Stimulated activated CD4-positive, alpha-beta T cell treated with anti-CD3 and anti-CD28 coated beads, Interleukin-4, amount 100 ng/mL, for 4 hours (primary cell): ENCODE results near the gene FRMPD2.
"Not testable (repeated sequence)": the region's sequence is repeated elsewhere in the genome, so short reads cannot be mapped to it uniquely, and the experiment has no call there.

Source experiments
- DNase-seq, 2 experiments: peaks; one replicate each; pipeline ENCODE4 v3.0.0-alpha.2; 2020

The FRMPD2 gene

DNA sequence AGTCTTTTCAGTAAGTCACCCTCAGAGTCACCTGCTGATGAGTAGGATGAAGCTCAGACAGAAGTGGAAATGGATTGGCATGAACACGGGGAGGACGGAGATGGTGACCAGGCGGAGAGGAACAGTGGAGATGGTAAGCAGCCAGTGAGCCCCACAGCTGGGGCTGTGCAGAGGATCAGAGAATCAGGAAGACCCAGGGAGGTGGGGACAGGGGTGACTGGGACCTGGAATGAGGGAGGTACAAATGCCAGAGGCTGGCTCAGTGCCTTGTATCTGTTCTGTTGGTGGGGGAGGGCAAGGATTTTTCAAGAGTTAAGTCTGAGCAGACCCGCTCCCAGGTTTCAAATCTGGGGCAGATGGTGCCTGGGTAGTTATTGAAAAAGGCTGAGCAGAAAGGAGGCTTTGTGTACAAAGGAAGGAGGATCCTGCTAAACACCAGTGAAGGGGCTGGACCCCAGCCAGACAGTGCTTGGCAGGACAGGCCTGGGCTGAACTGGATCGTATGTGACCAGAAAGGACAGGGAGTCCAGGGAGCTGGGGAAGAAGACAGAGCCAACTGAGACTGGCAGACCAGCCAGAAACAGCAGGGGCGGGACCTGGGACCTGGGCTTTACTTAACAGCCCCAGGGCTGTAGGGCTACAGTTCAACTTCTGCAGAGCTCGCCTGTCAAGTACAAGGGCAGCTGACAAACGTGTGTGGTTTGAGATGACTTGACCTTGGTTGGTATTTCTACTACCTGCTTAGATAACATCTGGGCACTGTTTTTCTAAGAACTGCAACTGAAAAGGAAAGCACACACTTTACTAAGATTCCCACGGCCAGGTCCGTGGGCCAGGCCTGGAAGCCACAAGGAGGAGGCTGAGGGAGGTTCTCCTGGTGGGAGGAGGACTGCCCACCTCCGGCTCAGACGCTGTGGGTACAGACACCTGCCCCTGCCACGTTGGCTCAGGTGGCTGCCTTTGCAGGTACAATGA, 13.2 kb upstream of the FRMPD2 start:
- no peak for DNase-seq

DNA sequence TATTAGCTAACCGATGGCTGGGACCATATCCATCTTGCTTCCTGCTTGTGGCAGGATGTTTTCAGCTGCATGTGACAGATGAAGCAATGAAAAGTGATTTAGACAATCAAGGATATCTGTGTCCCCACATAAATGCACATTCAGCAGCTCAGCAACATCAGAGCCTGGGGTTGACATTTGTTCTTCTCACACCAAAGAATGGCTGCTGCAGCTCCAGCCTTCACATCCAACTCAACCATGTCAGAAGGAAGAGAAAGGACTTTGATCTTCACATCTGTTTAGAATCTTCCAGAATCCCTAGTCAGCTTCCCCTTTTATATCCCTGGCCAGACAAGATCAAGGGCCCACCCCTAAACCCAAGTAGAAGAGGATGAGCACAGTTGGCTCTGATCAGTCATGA, 11.9 kb upstream of the FRMPD2 start:
- no peak for DNase-seq

DNA sequence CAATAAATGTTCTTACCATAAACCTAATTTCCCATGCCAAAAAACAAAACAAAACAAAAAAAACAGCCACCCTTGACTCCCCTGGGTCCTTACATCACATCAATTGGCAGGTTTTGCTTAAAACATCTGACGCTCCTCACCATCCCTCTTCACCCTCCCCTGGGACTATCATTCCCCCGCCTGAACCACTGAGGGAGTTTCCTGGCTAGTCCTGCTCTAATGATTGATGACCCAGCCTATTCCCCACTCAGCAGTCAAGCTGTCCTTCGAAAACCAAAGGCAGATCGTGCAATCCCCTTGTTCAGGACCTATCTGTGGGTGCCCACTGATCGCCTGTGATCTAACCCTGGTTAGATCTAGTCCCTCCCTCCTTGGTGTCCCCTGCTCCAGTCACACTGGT, 11.2 kb upstream of the FRMPD2 start:
- DNase-seq = no peak

DNA sequence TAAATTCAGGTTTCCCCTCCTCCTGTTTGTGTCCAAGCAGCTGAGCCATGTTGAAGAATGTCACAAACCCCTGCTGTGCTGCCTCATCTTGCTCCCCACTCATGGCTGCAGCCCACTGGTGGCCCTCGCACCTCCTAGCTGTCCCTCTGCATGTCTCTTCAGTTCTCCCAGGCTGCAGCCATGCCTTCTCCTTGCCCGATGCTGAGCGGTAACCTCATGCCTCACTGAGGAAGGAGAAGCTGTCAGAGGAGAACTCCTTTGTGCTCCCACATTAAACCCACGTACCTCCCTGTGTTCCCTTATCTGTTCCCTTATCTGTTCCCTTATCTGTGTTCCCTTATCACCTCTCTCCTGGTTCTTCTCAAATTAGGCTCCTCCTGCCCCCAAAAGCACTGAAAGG, 10.3 kb upstream of the FRMPD2 start:
- no peak for DNase-seq

DNA sequence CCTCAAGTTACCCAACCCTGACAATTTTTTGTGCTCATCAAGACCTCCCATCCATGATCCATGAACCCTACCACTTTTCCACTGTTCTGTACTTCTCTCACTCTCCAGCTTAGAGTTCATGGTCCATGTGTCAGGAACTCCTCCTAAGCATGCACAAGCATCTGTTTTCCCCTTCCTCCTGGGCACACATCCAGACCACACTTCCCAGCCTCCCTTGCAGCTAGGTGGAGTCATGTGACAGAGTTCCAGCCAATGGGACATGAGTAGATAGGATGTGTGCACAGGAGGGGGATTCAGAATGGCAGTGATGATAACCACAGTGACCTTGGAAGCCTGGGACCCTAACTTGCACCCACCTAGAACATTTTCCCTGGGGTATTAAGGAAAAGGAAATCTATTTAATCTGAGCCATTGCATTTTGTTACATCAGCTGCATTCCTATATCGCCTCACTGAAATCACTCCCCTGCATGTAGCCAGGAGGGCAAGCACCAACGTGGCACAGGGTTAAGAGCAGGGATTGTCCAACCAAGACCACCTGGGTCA, 9.6 kb upstream of the FRMPD2 start:
- no peak for DNase-seq

DNA sequence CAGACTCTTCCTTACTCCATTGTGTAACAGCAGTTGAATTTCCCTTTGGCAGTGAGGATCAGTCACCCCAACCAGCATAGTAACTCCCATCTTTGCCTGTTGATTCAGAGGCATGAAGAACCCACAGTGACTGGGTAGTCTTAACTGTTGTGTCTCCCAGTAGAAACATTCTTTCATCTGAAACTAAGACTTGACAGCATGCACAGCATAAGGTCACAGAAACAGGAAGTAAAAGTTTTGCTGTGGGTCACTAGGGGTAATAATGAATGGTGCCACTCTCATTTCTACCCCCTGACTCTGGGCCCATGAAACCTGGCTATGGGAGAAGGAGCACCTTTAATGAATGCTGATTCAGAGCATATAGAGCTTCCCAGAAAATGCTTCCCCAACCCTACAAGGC, 8.3 kb upstream of the FRMPD2 start:
- no peak for DNase-seq

DNA sequence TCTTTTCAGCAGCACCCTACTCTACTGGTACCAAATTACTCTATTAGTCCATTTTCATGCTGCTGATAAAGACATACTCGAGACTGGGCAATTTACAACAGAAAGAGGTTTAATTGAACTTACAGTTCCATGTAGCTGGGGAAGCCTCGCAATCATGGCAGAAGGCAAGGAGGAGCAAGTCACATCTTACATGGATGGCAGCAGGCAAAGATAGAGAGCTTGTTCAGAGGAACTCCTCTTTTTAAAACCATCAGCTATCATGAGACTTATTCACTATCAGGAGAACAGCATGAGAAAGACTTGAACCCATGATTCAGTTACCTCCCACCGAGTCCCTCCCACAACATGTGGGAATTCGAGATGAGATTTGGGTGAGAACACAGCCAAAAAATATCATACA, 7.2 kb upstream of the FRMPD2 start:
- DNase-seq = not testable (repeated sequence)

DNA sequence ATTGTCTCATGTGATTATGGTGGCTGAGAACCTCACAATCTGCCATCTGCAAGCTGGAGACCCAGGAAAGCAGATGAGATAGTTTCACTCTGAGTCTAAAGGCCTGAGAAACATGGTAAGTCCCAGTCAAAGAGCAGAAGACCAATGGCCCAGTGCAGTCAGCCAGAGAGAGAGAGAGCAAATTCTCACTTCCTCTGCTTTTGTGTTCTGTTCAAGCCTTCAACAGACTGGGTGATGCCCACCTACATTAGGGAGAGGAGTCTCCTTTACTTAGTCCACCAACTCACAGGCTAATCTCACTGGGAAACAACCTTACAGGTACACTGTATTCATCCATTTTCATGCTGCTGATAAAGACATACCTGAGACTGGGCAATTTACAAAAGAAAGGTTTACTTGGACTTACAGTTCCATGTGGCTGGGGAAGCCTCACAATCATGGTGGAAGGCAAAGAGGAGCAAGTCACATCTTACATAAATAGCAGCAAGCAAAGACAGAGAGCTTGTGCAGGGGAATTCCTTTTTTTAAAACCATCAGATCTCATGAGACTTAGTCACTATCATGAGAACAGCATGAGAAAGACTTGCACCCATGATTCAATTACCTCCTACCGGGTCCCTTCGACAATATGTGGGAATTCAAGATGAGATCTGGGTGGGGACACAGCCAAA, 4.7 kb upstream of the FRMPD2 start:
- no peak for DNase-seq

DNA sequence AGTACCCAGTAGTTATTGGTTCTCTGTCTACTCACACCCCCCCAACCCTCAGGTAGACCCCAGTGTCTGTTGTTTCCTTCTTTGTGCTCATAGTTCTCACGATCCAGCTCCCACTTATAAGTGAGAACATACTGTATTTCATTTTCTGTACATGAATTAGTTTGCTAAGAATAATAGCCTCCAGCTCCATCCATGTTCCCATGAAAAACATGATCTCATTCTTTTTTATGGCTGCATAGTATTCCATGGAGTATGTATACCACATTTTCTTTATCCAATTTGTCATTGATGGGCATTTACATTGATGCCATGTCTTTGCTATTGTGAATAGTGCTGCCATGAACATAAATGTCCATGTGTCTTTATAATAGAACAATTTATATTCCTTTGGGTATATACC, 2.6 kb upstream of the FRMPD2 start:
- DNase-seq = no peak

DNA sequence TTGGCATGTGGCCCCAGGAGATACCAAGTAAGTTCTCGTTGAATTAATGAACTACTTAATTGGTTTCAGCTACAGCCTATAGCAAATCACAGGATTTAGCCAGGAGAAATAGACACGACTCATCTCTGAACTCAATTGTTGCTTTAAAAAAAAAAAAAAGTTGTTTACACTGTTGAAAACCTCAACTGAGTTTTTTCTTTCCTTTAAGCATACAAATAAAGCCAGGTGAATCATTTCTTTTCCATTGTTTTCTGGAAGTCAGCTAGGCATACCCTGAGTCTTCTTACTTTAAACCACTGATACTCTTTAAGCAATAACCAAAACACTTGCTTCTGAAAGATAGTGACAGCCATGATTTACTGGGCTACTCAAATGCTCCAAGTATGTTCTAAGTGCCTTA, 755 bp downstream of the FRMPD2 start:
- DNase-seq = no peak

DNA sequence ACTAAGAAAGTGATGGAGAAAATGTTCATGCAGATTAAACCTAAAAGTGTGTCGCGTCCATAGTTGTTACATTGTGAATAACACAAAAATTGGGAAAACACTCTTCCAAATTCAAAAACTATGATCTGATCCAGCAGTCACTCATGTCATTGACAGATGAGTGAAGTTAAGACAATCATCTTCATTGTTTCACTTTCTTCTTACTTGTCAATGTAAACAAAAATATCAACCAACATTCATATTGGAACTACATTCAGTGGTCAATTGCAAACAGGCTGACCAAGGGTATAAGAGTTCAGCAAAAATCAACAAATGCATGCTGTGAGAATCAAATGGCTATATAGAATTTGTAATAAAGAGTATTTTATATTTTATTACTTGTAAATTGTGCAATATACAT, 1.8 kb downstream of the FRMPD2 start:
- no peak for DNase-seq

DNA sequence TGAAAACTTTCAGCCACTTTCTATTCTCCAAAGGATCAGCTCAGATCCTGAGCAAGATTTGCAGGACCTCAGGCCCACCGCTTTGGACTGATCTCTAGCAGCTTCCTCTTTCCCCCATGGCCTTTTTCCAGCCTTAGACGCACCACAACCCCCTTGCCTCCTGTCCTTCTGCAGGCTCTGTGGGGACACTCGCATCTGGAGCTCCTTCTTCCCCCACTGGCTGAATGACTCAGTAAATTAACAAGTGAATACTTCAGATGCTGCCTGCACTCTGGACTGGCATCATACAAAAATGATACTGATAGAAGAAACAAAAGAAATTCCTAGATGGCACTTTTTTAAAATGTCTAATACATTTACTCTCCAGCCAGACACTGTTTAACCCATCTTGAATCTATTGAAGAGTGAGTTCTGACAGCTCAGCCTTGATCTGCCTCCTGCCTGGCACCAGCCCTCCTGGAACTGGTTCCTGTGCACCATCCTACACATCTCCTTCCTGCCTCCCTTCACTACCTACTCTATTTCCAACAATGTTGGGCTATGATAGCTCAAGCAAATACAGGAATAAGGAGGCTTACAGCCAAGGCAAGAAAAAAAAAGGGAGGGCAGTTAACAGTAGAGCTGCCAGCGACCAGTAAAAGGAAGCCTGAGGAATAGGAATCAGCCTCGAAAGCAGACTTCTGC, 3.3 kb downstream of the FRMPD2 start:
- no peak for DNase-seq

DNA sequence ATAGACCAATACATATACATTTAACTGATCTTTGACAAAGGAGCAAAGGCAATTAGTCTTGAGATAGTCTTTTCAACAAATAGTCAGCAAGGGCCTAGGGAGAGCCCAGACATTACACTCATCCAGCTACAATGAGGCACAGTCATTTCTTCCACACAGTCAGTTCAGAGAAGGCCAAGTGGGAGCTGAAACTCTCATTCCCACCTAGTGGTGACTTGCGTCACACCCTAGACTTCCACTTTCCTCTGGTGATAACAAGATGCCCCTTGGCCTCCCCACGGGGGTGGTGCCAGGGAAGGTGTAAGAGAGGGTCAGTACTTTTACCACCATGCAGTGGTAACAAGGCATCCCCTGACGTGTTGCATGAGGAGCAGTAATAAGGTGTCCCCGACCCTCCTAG, 8.0 kb downstream of the FRMPD2 start:
- no peak for DNase-seq

DNA sequence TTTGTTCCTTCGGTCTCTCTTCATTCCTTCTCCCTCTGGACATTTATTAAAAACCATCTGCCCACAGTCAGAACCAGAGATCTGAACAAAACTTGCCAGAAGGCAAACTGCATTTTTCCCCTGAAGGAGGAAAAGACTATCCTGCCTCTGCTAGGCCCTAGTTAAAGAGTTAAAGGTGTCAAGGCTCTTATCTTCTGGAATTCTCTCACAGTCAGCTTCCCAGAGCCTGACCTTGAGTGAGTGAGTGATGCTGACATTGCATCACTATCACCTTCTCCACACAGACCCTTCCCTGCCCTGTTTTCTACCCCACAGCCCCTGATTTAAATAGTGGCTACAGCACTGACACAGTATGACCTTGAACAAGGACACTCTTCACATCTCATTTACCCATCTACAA, 16.4 kb downstream of the FRMPD2 start:
- DNase-seq = no peak

DNA sequence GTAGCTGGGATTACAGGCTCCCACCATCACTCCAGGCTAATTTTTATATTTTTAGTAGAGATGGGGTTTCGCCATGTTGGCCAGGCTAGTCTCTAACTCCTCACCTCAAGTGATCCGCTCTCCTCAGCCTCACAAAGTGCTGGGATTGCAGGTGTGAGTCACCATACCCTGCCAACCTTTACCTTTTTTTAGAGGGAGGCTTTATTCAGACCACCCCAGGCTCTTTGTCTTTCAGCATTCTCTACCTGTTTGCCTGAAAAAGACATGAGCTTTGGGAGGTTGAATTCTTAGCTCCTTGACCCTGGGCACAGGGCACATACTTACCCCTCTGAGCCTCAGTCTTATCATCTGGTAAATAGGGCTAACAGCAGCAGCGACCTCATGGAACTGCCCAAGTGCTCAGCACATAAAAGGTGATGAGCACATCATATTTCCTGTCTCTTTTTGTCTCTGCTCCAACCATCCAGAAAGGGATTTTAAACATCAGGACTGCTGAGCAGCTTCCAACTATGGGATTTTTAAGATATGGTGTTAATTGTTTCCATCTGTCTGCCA, 17.0 kb downstream of the FRMPD2 start:
- DNase-seq = no peak

DNA sequence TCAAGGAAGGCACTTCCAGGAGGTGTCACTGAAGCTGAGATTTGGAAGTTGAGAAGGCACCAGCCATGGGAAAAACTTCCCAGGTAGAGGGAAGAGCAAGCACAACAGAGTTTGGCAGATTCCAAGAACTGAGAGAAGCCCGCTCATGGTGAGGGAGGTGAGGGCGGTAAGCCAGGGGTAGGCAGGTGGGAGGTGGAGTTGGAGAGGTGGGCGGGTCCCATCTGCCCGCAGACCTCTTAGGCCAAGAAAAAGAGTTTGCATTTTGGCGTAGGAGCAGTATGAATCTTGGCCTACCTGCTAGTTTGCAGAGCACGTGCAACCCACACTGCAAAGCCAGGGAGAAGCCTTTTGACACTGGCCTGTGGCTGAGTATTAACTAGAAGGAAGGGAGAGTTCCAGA, 18.8 kb downstream of the FRMPD2 start:
- DNase-seq = no peak

DNA sequence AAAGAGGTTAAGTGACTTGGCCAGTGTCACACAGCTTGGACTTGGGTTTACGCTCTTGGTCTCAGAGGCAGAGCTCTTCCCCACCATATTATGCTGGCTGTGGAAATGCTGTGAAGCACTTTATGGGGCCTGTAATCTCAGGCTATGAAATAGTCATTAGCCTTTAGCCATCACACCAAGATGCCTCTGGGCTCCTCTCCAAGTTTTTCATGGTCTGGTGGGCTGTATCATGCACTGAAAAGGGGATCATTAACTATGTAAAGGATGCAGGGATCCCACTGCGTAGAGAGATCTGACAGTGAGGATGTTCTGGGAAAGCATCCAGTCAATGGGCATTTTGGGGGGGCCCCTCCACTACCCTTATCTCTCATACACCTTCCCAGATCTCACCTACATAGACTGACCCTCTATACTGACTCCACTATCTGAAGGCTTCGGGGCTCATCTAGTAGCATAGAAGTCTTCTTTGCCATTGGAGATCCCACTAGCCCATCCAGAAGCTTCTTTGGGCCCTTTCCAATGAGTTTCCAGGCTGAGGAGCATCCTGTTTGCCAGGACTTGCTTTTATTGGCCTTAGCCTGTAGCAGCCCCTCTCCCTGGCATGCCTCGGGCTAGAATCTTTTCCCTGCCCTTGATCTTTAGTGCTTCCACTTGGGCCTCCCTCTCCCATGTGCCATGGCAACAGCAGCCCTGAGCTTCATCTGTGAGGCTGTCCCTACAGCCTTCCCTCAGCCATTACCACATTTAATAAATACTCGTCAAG, 19.6 kb downstream of the FRMPD2 start:
- no peak for DNase-seq

DNA sequence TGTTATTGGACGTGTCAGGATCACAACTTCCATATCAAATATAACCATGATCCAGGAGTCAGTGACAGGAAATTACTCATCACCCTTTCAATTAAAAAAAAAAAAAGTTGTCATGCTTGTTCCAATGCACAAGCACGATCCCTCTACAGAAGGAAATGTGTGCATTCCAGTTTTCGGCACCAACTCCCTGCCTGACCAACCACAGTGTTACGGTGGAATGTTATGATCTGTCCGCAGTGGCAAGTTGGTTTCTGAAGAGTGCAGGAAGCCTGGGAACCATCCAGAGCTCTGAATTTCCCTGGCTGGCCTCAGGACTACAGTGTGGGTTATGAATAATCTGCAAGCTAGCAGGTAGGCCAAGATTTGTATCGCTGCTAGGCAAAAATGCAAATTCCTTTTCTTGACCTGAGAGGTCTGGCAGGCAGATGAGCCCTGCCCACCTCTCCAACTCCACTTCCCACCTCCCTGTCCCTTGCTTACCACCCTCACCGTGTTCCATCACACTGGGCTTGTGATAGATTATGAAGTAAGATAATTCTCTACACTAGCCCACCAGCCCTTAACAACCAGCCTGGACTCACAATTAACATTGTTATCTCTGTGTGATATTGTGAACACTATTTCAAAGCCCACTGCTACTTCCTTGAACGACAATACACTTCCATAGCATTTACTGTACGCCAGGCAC, 20.4 kb downstream of the FRMPD2 start:
- no peak for DNase-seq

DNA sequence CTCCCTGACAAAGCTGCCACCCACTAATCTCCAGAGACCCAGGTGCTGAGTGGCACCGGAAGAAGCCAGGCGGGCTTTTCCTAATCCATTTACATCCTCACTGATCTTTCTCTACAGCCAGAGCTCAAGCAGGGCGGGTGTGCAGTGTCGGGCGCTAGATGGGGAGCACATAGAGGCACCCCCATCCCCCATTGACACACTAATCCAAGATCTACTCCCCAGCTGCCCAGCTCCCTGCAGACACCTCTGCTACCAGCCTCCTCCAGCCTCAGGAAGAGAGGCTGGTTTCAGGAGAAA, 22.2 kb downstream of the FRMPD2 start:
- no peak for DNase-seq

DNA sequence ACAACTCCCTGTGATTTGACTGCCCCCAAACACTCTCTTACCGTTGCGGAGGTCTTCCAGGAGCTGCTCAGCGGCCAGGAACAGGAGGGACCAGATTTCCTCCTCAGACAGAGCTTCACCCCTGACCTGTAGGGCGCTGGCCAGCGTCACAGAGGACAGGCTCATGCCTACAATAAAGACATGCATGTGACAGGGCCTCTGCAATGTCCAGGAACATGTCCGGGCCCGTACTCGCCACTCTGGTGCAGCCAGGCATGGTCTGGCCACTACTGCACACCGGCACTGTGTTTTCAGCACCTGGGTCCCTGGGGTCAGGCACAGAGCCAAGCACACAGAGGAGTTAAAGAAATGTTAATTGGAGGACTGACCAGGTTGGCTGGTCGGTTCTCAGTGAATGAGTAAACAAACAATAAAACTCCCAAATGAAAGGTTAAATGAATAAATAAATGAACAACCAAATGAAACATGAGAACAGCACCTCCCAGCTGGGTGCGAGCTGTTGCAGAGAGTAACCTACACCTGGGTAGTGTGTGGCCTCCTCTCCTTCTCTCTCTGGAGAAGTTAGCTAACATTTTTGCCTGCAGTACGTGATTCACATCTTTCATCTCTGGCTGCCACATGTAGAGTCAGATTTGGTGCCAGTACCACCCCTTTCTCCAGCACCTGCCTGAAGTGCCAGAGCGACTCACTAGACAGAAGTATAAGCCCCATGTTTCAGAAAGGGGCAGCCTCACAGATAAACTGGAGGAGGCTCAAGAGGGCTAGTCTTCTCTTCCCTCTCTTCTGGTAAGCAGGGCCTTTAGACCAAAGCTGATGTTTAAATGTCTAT, 22.8 kb downstream of the FRMPD2 start:
- DNase-seq = no peak

DNA sequence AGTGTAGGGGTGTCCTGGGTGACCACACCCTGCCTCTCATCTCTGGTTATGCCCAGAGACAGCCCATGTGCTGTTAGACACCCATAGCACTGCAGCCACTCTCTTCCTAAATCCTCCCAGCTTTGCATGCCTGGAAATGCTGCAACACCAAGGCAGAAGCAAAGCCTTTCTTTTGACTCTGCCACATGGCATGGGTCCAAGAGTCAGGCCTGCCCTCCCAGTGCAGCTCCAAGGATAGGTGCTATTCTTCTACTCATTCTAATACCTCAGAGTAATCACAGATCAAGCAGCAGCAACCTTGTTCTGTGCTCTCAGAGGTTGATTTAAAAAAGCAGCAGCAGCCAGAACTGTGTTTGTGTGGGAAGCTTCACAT, 23.4 kb downstream of the FRMPD2 start:
- DNase-seq = no peak
